ENCODE data around the gene RHCE. TPM values are rescaled to one million over a fixed set of nuclear protein-coding genes. Genes with fewer than 3 reads are reported as not detected.
"Not testable (repeated sequence)": the region's sequence is repeated elsewhere in the genome, so short reads cannot be mapped to it uniquely, and the experiment has no call there.

The RHCE gene
- total RNA-seq, 2 experiments from 2014 or later: 0.25 to 1.1 TPM

GRCh38 chr1:25329336-25329735, 91.3 kb downstream of the RHCE start:
- Mint-ChIP-seq H3K27ac (peak overlapping the region; percentile 81), H3K4me1 (ENCODE audit: low read depth) (peaks cover 26% of the 10 kb centered on the region), H3K36me3 (ENCODE audit: low read depth) (peaks cover 23% of the 10 kb centered on the region)
- ATAC-seq (ENCODE audit: poor library complexity); H3K4me1 ChIP-seq (ENCODE audit: insufficient read depth, low read length); H3K4me3 Mint-ChIP-seq; CTCF ChIA-PET; H3K27me3 ChIP-seq (ENCODE audit: control insufficient read depth in 1 of 2, insufficient read depth in 2 of 2, low read length in 2 of 2); H3K27me3 Mint-ChIP-seq; H3K27ac ChIP-seq (ENCODE audit: low read depth in 1 of 2, low read length in 2 of 2); H3K36me3 ChIP-seq (ENCODE audit: insufficient read depth, low read length); DNase-seq; H3K4me3 ChIP-seq (ENCODE audit: low read length); intact Hi-C loops (cut with DNase I, micrococcal nuclease); H3K9me3 Mint-ChIP-seq; H3K9me3 ChIP-seq (ENCODE audit: control insufficient read depth in 1 of 2, insufficient read depth in 1 of 2, low read length in 2 of 2): not testable (repeated sequence)
- POLR2A ChIA-PET: interaction anchor here (1.6 kb wide), 1 partner anchor 82 kb away, joined by 6 read pairs; the partner anchor contains the start of gene RSRP1

GRCh38 chr1:25328791-25329185, 91.8 kb downstream of the RHCE start:
- intact Hi-C loops (cut with DNase I, micrococcal nuclease); H3K9me3 Mint-ChIP-seq; H3K27me3 Mint-ChIP-seq; H3K4me3 ChIP-seq (ENCODE audit: low read length); H3K4me1 ChIP-seq (ENCODE audit: insufficient read depth, low read length); DNase-seq; H3K36me3 ChIP-seq (ENCODE audit: insufficient read depth, low read length); ATAC-seq (ENCODE audit: poor library complexity); CTCF ChIA-PET; H3K9me3 ChIP-seq (ENCODE audit: control insufficient read depth in 1 of 2, insufficient read depth in 1 of 2, low read length in 2 of 2); H3K27me3 ChIP-seq (ENCODE audit: control insufficient read depth in 1 of 2, insufficient read depth in 2 of 2, low read length in 2 of 2); H3K4me3 Mint-ChIP-seq; H3K27ac ChIP-seq (ENCODE audit: low read depth in 1 of 2, low read length in 2 of 2); POLR2A ChIA-PET: not testable (repeated sequence)
- Mint-ChIP-seq H3K4me1 (ENCODE audit: low read depth) (peaks cover 24% of the 10 kb centered on the region), H3K27ac (peak overlapping the region; percentile 36), H3K36me3 (ENCODE audit: low read depth) (peaks cover 23% of the 10 kb centered on the region)

GRCh38 chr1:25327864-25328790, 92.5 kb downstream of the RHCE start:
- H3K27ac Mint-ChIP-seq; H3K36me3 ChIP-seq (ENCODE audit: insufficient read depth, low read length); H3K27ac ChIP-seq (ENCODE audit: low read depth in 1 of 2, low read length in 2 of 2); CTCF ChIA-PET; intact Hi-C loops (cut with DNase I, micrococcal nuclease); H3K4me1 ChIP-seq (ENCODE audit: insufficient read depth, low read length); POLR2A ChIA-PET; DNase-seq; H3K27me3 Mint-ChIP-seq; H3K4me3 ChIP-seq (ENCODE audit: low read length); H3K9me3 ChIP-seq (ENCODE audit: control insufficient read depth in 1 of 2, insufficient read depth in 1 of 2, low read length in 2 of 2); H3K27me3 ChIP-seq (ENCODE audit: control insufficient read depth in 1 of 2, insufficient read depth in 2 of 2, low read length in 2 of 2); H3K4me3 Mint-ChIP-seq; H3K9me3 Mint-ChIP-seq: not testable (repeated sequence)
- ATAC-seq (ENCODE audit: poor library complexity): peak; percentile 79
- peaks cover 23% of the 10 kb centered on the region for H3K4me1 Mint-ChIP-seq (ENCODE audit: low read depth)
- peaks cover 17% of the 10 kb centered on the region for H3K36me3 Mint-ChIP-seq (ENCODE audit: low read depth)

- H3K9me3 Mint-ChIP-seq; H3K4me3 Mint-ChIP-seq; ATAC-seq (ENCODE audit: poor library complexity); CTCF ChIA-PET; H3K4me1 Mint-ChIP-seq (ENCODE audit: low read depth); H3K36me3 Mint-ChIP-seq (ENCODE audit: low read depth); H3K27me3 ChIP-seq (ENCODE audit: control insufficient read depth in 1 of 2, insufficient read depth in 2 of 2, low read length in 2 of 2); H3K27me3 Mint-ChIP-seq; H3K27ac Mint-ChIP-seq; H3K27ac ChIP-seq (ENCODE audit: low read depth in 1 of 2, low read length in 2 of 2); H3K4me1 ChIP-seq (ENCODE audit: insufficient read depth, low read length); DNase-seq; POLR2A ChIA-PET; H3K9me3 ChIP-seq (ENCODE audit: control insufficient read depth in 1 of 2, insufficient read depth in 1 of 2, low read length in 2 of 2); H3K36me3 ChIP-seq (ENCODE audit: insufficient read depth, low read length); H3K4me3 ChIP-seq (ENCODE audit: low read length); intact Hi-C loops (cut with DNase I, micrococcal nuclease): not testable (repeated sequence)
These were observed 96.2 kb downstream of the RHCE start for GRCh38 chr1:25324407-25324806.

GRCh38 chr1:25322127-25322526, 98.5 kb downstream of the RHCE start:
- H3K4me1 ChIP-seq (ENCODE audit: insufficient read depth, low read length); H3K9me3 Mint-ChIP-seq; H3K27ac Mint-ChIP-seq; CTCF ChIA-PET; H3K4me3 ChIP-seq (ENCODE audit: low read length); DNase-seq; H3K36me3 ChIP-seq (ENCODE audit: insufficient read depth, low read length); H3K27me3 ChIP-seq (ENCODE audit: control insufficient read depth in 1 of 2, insufficient read depth in 2 of 2, low read length in 2 of 2); intact Hi-C loops (cut with DNase I, micrococcal nuclease); ATAC-seq (ENCODE audit: poor library complexity); POLR2A ChIA-PET; H3K27ac ChIP-seq (ENCODE audit: low read depth in 1 of 2, low read length in 2 of 2); H3K9me3 ChIP-seq (ENCODE audit: control insufficient read depth in 1 of 2, insufficient read depth in 1 of 2, low read length in 2 of 2); H3K4me3 Mint-ChIP-seq; H3K27me3 Mint-ChIP-seq; H3K4me1 Mint-ChIP-seq (ENCODE audit: low read depth): not testable (repeated sequence)
- H3K36me3 Mint-ChIP-seq (ENCODE audit: low read depth): peaks cover 10% of the 10 kb centered on the region

- H3K4me1 ChIP-seq (ENCODE audit: insufficient read depth, low read length); H3K4me3 ChIP-seq (ENCODE audit: low read length); H3K36me3 ChIP-seq (ENCODE audit: insufficient read depth, low read length); H3K9me3 Mint-ChIP-seq; DNase-seq; CTCF ChIA-PET; H3K9me3 ChIP-seq (ENCODE audit: control insufficient read depth in 1 of 2, insufficient read depth in 1 of 2, low read length in 2 of 2); POLR2A ChIA-PET; H3K4me3 Mint-ChIP-seq; H3K27me3 Mint-ChIP-seq; H3K27ac Mint-ChIP-seq; ATAC-seq (ENCODE audit: poor library complexity); H3K27me3 ChIP-seq (ENCODE audit: control insufficient read depth in 1 of 2, insufficient read depth in 2 of 2, low read length in 2 of 2); H3K4me1 Mint-ChIP-seq (ENCODE audit: low read depth); intact Hi-C loops (cut with DNase I, micrococcal nuclease); H3K27ac ChIP-seq (ENCODE audit: low read depth in 1 of 2, low read length in 2 of 2): not testable (repeated sequence)
- H3K36me3 Mint-ChIP-seq (ENCODE audit: low read depth): peaks cover 15% of the 10 kb centered on the region
These were observed 100.2 kb downstream of the RHCE start for GRCh38 chr1:25320314-25320938.

All from CD4-positive, alpha-beta T cell (primary cell).